AG08395 (cell line): Measurements from ENCODE around the gene IAH1.

ENCODE experiments used
- DNase-seq: peaks from one replicate; pipeline ENCODE4 v3.0.0; 2012; ENCODE audit warnings: mixed read lengths, low spot score

Gene IAH1

GRCh38 chr2:9474361-9475057 lies at the start of gene IAH1:
Gene IAH1 (plus strand): TSS chr2:9474551. CDS start chr2:9474567, 16 bp downstream.
- peak; percentile 91 for DNase-seq

- DNase-seq = no peak
Observed at GRCh38 chr2:9428965-9429577, 45.3 kb upstream of the IAH1 start.

GRCh38 chr2:9430316-9431293 lies 43.7 kb upstream of the IAH1 start:
- DNase-seq = peak; percentile 17

- no peak for DNase-seq
Observed at GRCh38 chr2:9434489-9434888, 39.9 kb upstream of the IAH1 start.

- no peak for DNase-seq
Observed at GRCh38 chr2:9439536-9439935, 34.8 kb upstream of the IAH1 start.

- DNase-seq = peak; percentile 44
Observed at GRCh38 chr2:9440058-9440727, 34.2 kb upstream of the IAH1 start.

- DNase-seq = no peak
Observed at GRCh38 chr2:9441556-9441955, 32.8 kb upstream of the IAH1 start.

- DNase-seq = no peak
Observed at GRCh38 chr2:9443526-9443925, 30.8 kb upstream of the IAH1 start.

- DNase-seq = no peak
Observed at GRCh38 chr2:9445089-9445488, 29.3 kb upstream of the IAH1 start.

GRCh38 chr2:9451231-9451630 lies 23.1 kb upstream of the IAH1 start:
- DNase-seq = no peak

GRCh38 chr2:9460441-9461017 lies 13.8 kb upstream of the IAH1 start:
- DNase-seq = no peak

GRCh38 chr2:9461079-9461478 lies 13.3 kb upstream of the IAH1 start:
- DNase-seq = no peak

GRCh38 chr2:9462313-9462712 lies 12.0 kb upstream of the IAH1 start:
- DNase-seq = no peak

- DNase-seq = no peak
Observed at GRCh38 chr2:9462886-9463697, 11.3 kb upstream of the IAH1 start.

GRCh38 chr2:9463698-9464034 lies 10.7 kb upstream of the IAH1 start:
- no peak for DNase-seq

- no peak for DNase-seq
Observed at GRCh38 chr2:9465170-9465569, 9.2 kb upstream of the IAH1 start.

- no peak for DNase-seq
Observed at GRCh38 chr2:9466147-9466683, 8.1 kb upstream of the IAH1 start.

GRCh38 chr2:9467687-9468086 lies 6.7 kb upstream of the IAH1 start:
- DNase-seq = no peak

GRCh38 chr2:9471206-9471605 lies 3.1 kb upstream of the IAH1 start:
- DNase-seq = no peak

GRCh38 chr2:9472511-9472910 lies 1.8 kb upstream of the IAH1 start:
- no peak for DNase-seq
